Left lung (tissue), 8 donors: ENCODE measurements around the gene ZNF541. TPM values are rescaled to one million over a fixed set of nuclear protein-coding genes. Genes with fewer than 3 reads are reported as not detected.

Source experiments
- polyA plus RNA-seq, 6 donors: library from polyadenylated mRNA; unstranded; fragments of 120-200 nt; gene quantifications; one replicate each; pipeline ENCODE4 v1.2.1, GENCODE V29; 2013; ENCODE audit not compliant: insufficient read length in 6 of 6
- total RNA-seq, 2 donors: library from RNA; stranded (reverse); fragmentation: NEBNext Ultra II Directional; extraction: Animal tissue kit (Norgen Biotek cat#: 25700); gene quantifications; one replicate each; pipeline ENCODE4 v1.2.1, GENCODE V29; 2021
- donor health status: DM: no; HTN: yes; CAD: no.
- donor health status: DM: no; HTN: no; CAD: no.

ZNF541 gene
- total and polyA plus RNA-seq, 8 donors: 0.09 to 0.50 (median 0.15) TPM

Other genes starting within 250 kb of the ZNF541 start
- 10 to 100 TPM in 1 of 2 donors, 1 to 10 TPM in 1; 3.4 to 11.2 TPM for gene C5AR2, start 241.0 kb downstream of the ZNF541 start, total RNA-seq
- gene C5AR2, start 241.0 kb downstream of the ZNF541 start, polyA plus RNA-seq: under 1 TPM; 0.48 to 0.85 (median 0.75) TPM
- gene DHX34, start 223.8 kb downstream of the ZNF541 start, total RNA-seq: 10 to 100 TPM in 1 of 2 donors, 1 to 10 TPM in 1; 9.4 to 18.2 TPM
- 10 to 100 TPM; 12.1 to 17.8 (median 14.9) TPM for gene DHX34, start 223.8 kb downstream of the ZNF541 start, polyA plus RNA-seq
- gene MEIS3, start 153.6 kb downstream of the ZNF541 start, total RNA-seq: 10 to 100 TPM in 1 of 2 donors, 1 to 10 TPM in 1; 6.7 to 11.8 TPM
- gene MEIS3, start 153.6 kb downstream of the ZNF541 start, polyA plus RNA-seq: 10 to 100 TPM; 23.7 to 30.2 (median 24.4) TPM
- under 1 TPM in 1 of 2 donors, not detected in 1; 0.06 TPM for gene SLC8A2, start 101.3 kb downstream of the ZNF541 start, total RNA-seq
- gene SLC8A2, start 101.3 kb downstream of the ZNF541 start, polyA plus RNA-seq: under 1 TPM; 0.10 to 0.34 (median 0.21) TPM
- 10 to 100 TPM; 12.0 to 12.3 TPM for gene KPTN, start 88.9 kb downstream of the ZNF541 start, total RNA-seq
- 10 to 100 TPM; 13.1 to 17.8 (median 14.4) TPM for gene KPTN, start 88.9 kb downstream of the ZNF541 start, polyA plus RNA-seq
- 100 to 1,000 TPM; 106 to 118 TPM for gene NAPA, start 58.1 kb downstream of the ZNF541 start, total RNA-seq
- 100 to 1,000 TPM; 117 to 131 (median 120) TPM for gene NAPA, start 58.1 kb downstream of the ZNF541 start, polyA plus RNA-seq
- 10 to 100 TPM; 13.8 to 15.5 TPM for gene BICRA, start 36.0 kb upstream of the ZNF541 start, total RNA-seq
- gene BICRA, start 36.0 kb upstream of the ZNF541 start, polyA plus RNA-seq: 10 to 100 TPM; 13.9 to 18.8 (median 15.7) TPM
- 100 to 1,000 TPM; 195 to 263 TPM for gene EHD2, start 140.3 kb upstream of the ZNF541 start, total RNA-seq
- 100 to 1,000 TPM in 5 of 6 donors, 10 to 100 TPM in 1; 97.3 to 141 (median 122) TPM for gene EHD2, start 140.3 kb upstream of the ZNF541 start, polyA plus RNA-seq
- 100 to 1,000 TPM; 130 to 157 TPM for gene NOP53, start 172.4 kb upstream of the ZNF541 start, total RNA-seq
- 100 to 1,000 TPM; 439 to 557 (median 478) TPM for gene NOP53, start 172.4 kb upstream of the ZNF541 start, polyA plus RNA-seq
- 100 to 1,000 TPM; 233 to 596 TPM for gene SELENOW, start 205.6 kb upstream of the ZNF541 start, total RNA-seq
- 100 to 1,000 TPM; 161 to 238 (median 211) TPM for gene SELENOW, start 205.6 kb upstream of the ZNF541 start, polyA plus RNA-seq
- gene TPRX1, start 231.4 kb upstream of the ZNF541 start, total RNA-seq: not detected
- gene TPRX1, start 231.4 kb upstream of the ZNF541 start, polyA plus RNA-seq: not detected
- not detected for gene CRX, start 248.8 kb upstream of the ZNF541 start, total RNA-seq
- under 1 TPM; 0.07 to 0.14 (median 0.07) TPM for gene CRX, start 248.8 kb upstream of the ZNF541 start, polyA plus RNA-seq